K562 (cell line): ENCODE measurements around the gene GHITM. TPM values are rescaled to one million over a fixed set of nuclear protein-coding genes. Genes with fewer than 3 reads are reported as not detected.
"Not testable (repeated sequence)": the region's sequence is repeated elsewhere in the genome, so short reads cannot be mapped to it uniquely, and the experiment has no call there.

ENCODE experiments used
- ATAC-seq: fragments of 200-7000 bp; cut with Tn5 transposase; 3 replicates; pipeline ENCODE4 v1.9.1; 2020; ENCODE audit warnings: moderate library complexity
- BruUV-seq: library from RNA; stranded (reverse); fragments of 400-500 nt; replicated peaks from 2 replicates; lab custom pipeline; 2021; lab: Mats Ljungman, UMichigan
- CTCF ChIA-PET: fragments of 300-600 bp; formaldehyde crosslinking; extraction: SDS; loops from one replicate; lab custom pipeline; 2021; ENCODE audit warnings: low intra/inter-chr PET ratio; lab: Yijun Ruan, JAX
- POLR2A ChIA-PET: fragments of 300-600, 350-650 bp; sonication (Branson Sonifier 250); formaldehyde crosslinking; extraction: SDS; loops from one replicate; lab custom pipeline; 2021; ENCODE audit warnings: antibody characterized with exemption, inconsistent platforms; lab: Yijun Ruan, JAX
- DNase-seq, 4 experiments: peaks; one replicate each; pipeline versions ENCODE4 v3.0.0 to v3.0.0-alpha.2; 2011 to 2018; ENCODE audit warnings: low spot score in 3 of 4, mixed read lengths in 3 of 4; ENCODE audit errors: extremely low read depth in 1 of 4
- FAIRE-seq: peaks from 2 replicates; lab custom pipeline; 2011; peaks lifted over from hg19 to GRCh38; lab: Jason Lieb, UNC
- H2AFZ ChIP-seq: 2 replicates; pipeline ENCODE4 v1.6.0; 2011; ENCODE audit warnings: low read depth, low read length, control low read depth, inconsistent platforms
- H3K27ac ChIP-seq: fragments of 200-600 bp; 3 replicates; pipeline ENCODE4 v1.8.0; 2011; ENCODE audit warnings: low read depth, mild to moderate bottlenecking, control low read depth, inconsistent platforms, low read length, moderate library complexity, mixed read lengths; ENCODE audit errors: extremely low read depth
- H3K27me3 ChIP-seq, 2 experiments: fragments of 300-600 bp in 1 of 2; 2 replicates in 1 of 2; 3 replicates in 1 of 2; pipeline versions ENCODE4 v1.6.0 to v1.8.0; 2011; ENCODE audit warnings: inconsistent platforms in 2 of 2, low read length in 2 of 2, mild to moderate bottlenecking in 1 of 2, mixed read lengths in 1 of 2, moderate library complexity in 1 of 2; ENCODE audit not compliant: control insufficient read depth in 2 of 2, insufficient read depth in 2 of 2
- H3K36me3 ChIP-seq: fragments of 300-600 bp; 3 replicates; pipeline ENCODE4 v1.8.0; 2011; ENCODE audit warnings: mild to moderate bottlenecking, low read length, inconsistent platforms; ENCODE audit not compliant: control insufficient read depth, insufficient read depth
- H3K4me1 ChIP-seq, 2 experiments: fragments of 200-600 bp in 1 of 2; replicated peaks in 1 of 2; 2 replicates in 1 of 2; 3 replicates in 1 of 2; pipeline versions ENCODE4 v1.5.1 to v1.8.0; 2011; ENCODE audit warnings: inconsistent platforms in 2 of 2, low read length in 2 of 2, mild to moderate bottlenecking in 1 of 2, mixed read lengths in 1 of 2, moderate library complexity in 1 of 2; ENCODE audit not compliant: control insufficient read depth in 2 of 2, insufficient read depth in 2 of 2
- H3K4me2 ChIP-seq: 2 replicates; pipeline ENCODE4 v1.6.1; 2011; ENCODE audit warnings: low read length, control low read depth, inconsistent platforms, mixed read lengths; ENCODE audit not compliant: insufficient read depth
- H3K4me3 ChIP-seq: fragments of 200-600 bp; sonication (generic), shearing (Covaris generic); 2 replicates; pipeline ENCODE4 v1.5.1; 2016; ENCODE audit warnings: control low read depth, inconsistent platforms
- H3K79me2 ChIP-seq: fragments of 200-600 bp; 3 replicates; pipeline ENCODE4 v1.8.0; 2011; ENCODE audit warnings: low read length, inconsistent platforms; ENCODE audit not compliant: control insufficient read depth, insufficient read depth
- H3K9ac ChIP-seq, 2 experiments: 2 replicates each; pipeline versions ENCODE4 v1.6.0 to v1.6.1; 2011; ENCODE audit warnings: low read depth in 2 of 2, low read length in 2 of 2, control low read depth in 1 of 2, inconsistent platforms in 1 of 2, mild to moderate bottlenecking in 1 of 2, mixed read lengths in 1 of 2; ENCODE audit not compliant: insufficient read depth in 1 of 2
- H3K9me1 ChIP-seq: one replicate; pipeline ENCODE4 v1.6.0; 2011; ENCODE audit warnings: inconsistent platforms, mild to moderate bottlenecking, low read length, moderate library complexity; ENCODE audit not compliant: control insufficient read depth, insufficient read depth
- H3K9me3 ChIP-seq: replicated peaks from 2 replicates; pipeline ENCODE4 v1.5.1; 2011; ENCODE audit warnings: low read depth, low read length, inconsistent platforms; ENCODE audit not compliant: control insufficient read depth, insufficient read depth
- H4K20me1 ChIP-seq: replicated peaks from 2 replicates; pipeline ENCODE4 v1.6.1; 2011; ENCODE audit warnings: low read length, inconsistent platforms, mixed read lengths; ENCODE audit not compliant: control insufficient read depth, insufficient read depth
- CTCF ChIP-seq, 3 experiments: IDR thresholded peaks in 2 of 3; conservative IDR thresholded peaks in 1 of 3; 2 replicates each; pipeline ENCODE4 v1.5.1; 2011 to 2012; ENCODE audit warnings: low read length in 3 of 3, mild to moderate bottlenecking in 3 of 3, control low read depth in 2 of 3, improper control_type of control experiment in 1 of 3, inconsistent platforms in 1 of 3, low read depth in 1 of 3, mixed read lengths in 1 of 3, moderate library complexity in 1 of 3; ENCODE audit not compliant: insufficient read depth in 2 of 3
- POLR2H ChIP-seq: IDR thresholded peaks from 2 replicates; pipeline ENCODE4 v1.6.1; 2016; ENCODE audit warnings: missing genetic modification characterization, low read depth, mild to moderate bottlenecking, control low read depth, missing compliant biosample characterization, moderate library complexity
- RAD21 ChIP-seq, 2 experiments: fragments of 250-450 bp in 1 of 2; fragments of 450-650 bp in 1 of 2; sonication (Bioruptor Pico) in 1 of 2; formaldehyde crosslinking in 1 of 2; IDR thresholded peaks in 1 of 2; conservative IDR thresholded peaks in 1 of 2; 2 replicates each; pipeline versions ENCODE4 v1.4.0 to v1.8.0; 2020 to 2022; ENCODE audit warnings: mild to moderate bottlenecking in 2 of 2, moderate library complexity in 1 of 2
- RBFOX2 ChIP-seq: fragments of 200-400 bp; formaldehyde crosslinking; IDR thresholded peaks from 2 replicates; pipeline ENCODE4 v1.6.1; 2017; ENCODE audit warnings: low read depth, mild to moderate bottlenecking, low read length, moderate library complexity
- ZNF354B ChIP-seq: fragments of 250-450 bp; sonication (Bioruptor Pico); IDR thresholded peaks from 2 replicates; pipeline ENCODE4 v1.4.0; 2020
- ZNF766 ChIP-seq: fragments of 200-800 bp; sonication (Bioruptor generic); conservative IDR thresholded peaks from 2 replicates; pipeline ENCODE4 v1.6.1; 2016; ENCODE audit warnings: missing genetic modification characterization, missing compliant biosample characterization
- whole genome bisulfite sequencing: fragments of 100-300 bp; shearing (Covaris generic); methylation state at CpG from one replicate; pipeline ENCODE4 v1.1.6; 2016; ENCODE audit warnings: low coverage, mixed read lengths; ENCODE audit not compliant: insufficient coverage; ENCODE audit errors: missing lambda C conversion rate; 5-methylcytosine and 5-hydroxymethylcytosine counted together
- in situ Hi-C: fragments of 300-500 bp; cut with MboI; formaldehyde crosslinking; loops from 4 replicates; pipeline ENCODE4 v1.15.0; 2018; ENCODE audit warnings: inconsistent platforms, mixed read lengths
- intact Hi-C: fragments of 100-400 bp; cut with micrococcal nuclease; formaldehyde crosslinking; loops from 2 replicates; pipeline ENCODE4 v1.14.2; 2022
- polyA plus RNA-seq, 8 experiments: library from polyadenylated mRNA; depleted of rRNA in 4 of 8; stranded (reverse) in 5 of 8; unstranded in 3 of 8; fragments of >200 nt; fragmentation: Nextera tagmentation in 2 of 8; fragmentation: Illumina TruSeq in 1 of 8; extraction: Ambion mirVana in 2 of 8; extraction: Trizol in 1 of 8; gene quantifications; 2 replicates each; pipeline versions ENCODE4 v1.2.1 to v1.2.3, GENCODE V29; 2011 to 2014; ENCODE audit warnings: inconsistent platforms in 1 of 8, missing spikeins in 1 of 8
- total RNA-seq, 7 experiments: library from RNA; depleted of rRNA in 6 of 7; stranded (reverse); fragments of >200 nt in 6 of 7; fragmentation: Illumina TruSeq in 2 of 7; extraction: Trizol in 2 of 7; gene quantifications; 2 replicates each; pipeline versions ENCODE4 v1.2.1 to v1.2.3, GENCODE V29; 2011 to 2021; ENCODE audit warnings: low replicate concordance in 1 of 7

The GHITM gene
- total and polyA plus RNA-seq, 9 of the 15 experiments (the other 6 are each of a cell fraction or from before 2014, with no cell fraction given): 322 to 1,258 (median 386) TPM

- no TSS peak for BruUV-seq
- Histone ChIP-seq H3K9ac (no peak overlapping the region), H3K79me2 (peaks cover 19% of the 10 kb centered on the region; the same call in 2 of the 3 replicates), H3K9me1 (no peaks in the 10 kb centered on the region), H2AFZ (no peak overlapping the region), H3K27me3 (no peaks in the 10 kb centered on the region), H3K27ac (no peak overlapping the region), H3K36me3 (peaks cover 96% of the 10 kb centered on the region), H3K4me2 (no peak overlapping the region), H3K4me3 (no peak overlapping the region), H3K4me1 (no peaks in the 10 kb centered on the region), H4K20me1 (no peaks in the 10 kb centered on the region; the same call in 1 of the 2 replicates), H3K9me3 (no peaks in the 10 kb centered on the region)
- POLR2A ChIA-PET: interaction anchor here (0.9 to 3.5 kb wide), 6 partner anchors 8 to 40 kb away, joined by 3 to 27 read pairs (median 3); partner anchors contain the start of gene GHITM
- intact Hi-C loops (no loop called here), in situ Hi-C loops (no loop called here)
- TF ChIP-seq RBFOX2 (0 out of 2 replicates have a peak, but pooled peaks have one; percentile 16), ZNF354B (CRISPR knock-in tag) (no peak)
- ATAC-seq: peak; percentile 47; the same call in 2 of the 3 replicates
- FAIRE-seq: no peak
- DNase-seq: no peak
- CTCF ChIA-PET: interaction anchor here (0.7 to 1.6 kb wide), 2 partner anchors 58 to 68 kb away, joined by 3 to 12 read pairs; no protein-coding TSS in a partner anchor
Measured at GRCh38 chr10:84147347-84147746, 8.0 kb downstream of the GHITM start.

- H2AFZ ChIP-seq, H4K20me1 ChIP-seq, H3K4me2 ChIP-seq, H3K27ac ChIP-seq, H3K9ac ChIP-seq: not testable (repeated sequence)
- H3K79me2 ChIP-seq: peaks cover 12% of the 10 kb centered on the region; the same call in 2 of the 3 replicates
- POLR2A ChIA-PET: interaction anchor here (0.7 to 3.5 kb wide), 7 partner anchors 8 to 180 kb away, joined by 3 to 27 read pairs (median 3); partner anchors contain the start of genes CCSER2 and GHITM
- TF ChIP-seq POLR2H (tag): peak; percentile 29; the same call in 1 of the 2 replicates
- TF ChIP-seq RAD21 (CRISPR knock-in tag; conservative IDR thresholded peaks at IDR 0.05 in 1 of 2, IDR thresholded peaks at IDR 0.05 in 1 of 2): peak; percentile 7 to 29; a peak in 2 of 4 replicates
- TF ChIP-seq CTCF (IDR thresholded peaks at IDR 0.05 in 2 of 3, conservative IDR thresholded peaks at IDR 0.05 in 1 of 3; ENCODE audit: insufficient read depth in 2 of 3, low read depth in 1 of 3, low read length in 3 of 3): peak; percentile 60 to 81 (median 66)
- TF ChIP-seq ZNF766 (CRISPR knock-in tag): 0 out of 2 replicates have a peak, but pooled peaks have one; percentile 39
- TF ChIP-seq, all 486 proteins: peak for 4; not testable (repeated sequence) for 482
- DNase-seq (peak; percentile 48 to 62 (median 54)), ATAC-seq (peak; percentile 86)
- in situ Hi-C loops, FAIRE-seq, H3K9me3 ChIP-seq, H3K27me3 ChIP-seq, H3K9me1 ChIP-seq, H3K4me3 ChIP-seq, BruUV-seq, H3K4me1 ChIP-seq: not testable (repeated sequence)
- WGBS: 81% methylated on average over 9 of the region's 9 CpGs
- CTCF ChIA-PET: interaction anchor here (0.7 to 1.6 kb wide), 2 partner anchors 58 to 67 kb away, joined by 3 to 12 read pairs; no protein-coding TSS in a partner anchor
- H3K36me3 ChIP-seq: peaks cover 96% of the 10 kb centered on the region
- intact Hi-C loops: loop anchor here (2.0 kb wide), 1 partner anchor 57 kb away; no protein-coding TSS in a partner anchor
Measured at GRCh38 chr10:84148006-84148597, 8.8 kb downstream of the GHITM start.
